ENCODE measurements around the gene THRAP3.
"Not testable (repeated sequence)": the region's sequence is repeated elsewhere in the genome, so short reads cannot be mapped to it uniquely, and the experiment has no call there.

THRAP3 gene

DNA sequence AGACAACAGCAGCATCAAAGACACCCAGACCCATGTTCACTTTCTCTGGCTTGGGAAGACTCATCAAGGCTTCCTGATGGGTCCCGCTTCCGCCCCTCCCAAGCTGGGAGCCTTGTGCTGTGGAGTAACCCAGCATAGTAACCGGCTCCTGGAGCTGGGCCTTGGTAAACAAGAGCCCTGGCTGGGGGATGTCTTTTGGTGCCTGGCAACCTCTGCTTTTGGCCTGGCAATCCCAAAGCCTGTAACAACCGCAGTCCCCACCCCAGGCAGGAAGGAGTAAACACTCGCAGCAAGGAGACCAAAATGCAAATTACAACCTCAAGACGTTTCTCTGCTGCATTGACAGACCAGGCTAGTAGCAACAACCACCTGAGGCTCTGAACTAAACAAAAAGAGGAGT, 16.9 kb upstream of the THRAP3 start:
- no peak for DNase-seq (ENCODE audit: low read depth in 2 of 2)

- DNase-seq (ENCODE audit: low read depth in 2 of 2), result no peak
Measured at GRCh38 chr1:36208978-36209703, 15.1 kb upstream of the THRAP3 start.

DNA sequence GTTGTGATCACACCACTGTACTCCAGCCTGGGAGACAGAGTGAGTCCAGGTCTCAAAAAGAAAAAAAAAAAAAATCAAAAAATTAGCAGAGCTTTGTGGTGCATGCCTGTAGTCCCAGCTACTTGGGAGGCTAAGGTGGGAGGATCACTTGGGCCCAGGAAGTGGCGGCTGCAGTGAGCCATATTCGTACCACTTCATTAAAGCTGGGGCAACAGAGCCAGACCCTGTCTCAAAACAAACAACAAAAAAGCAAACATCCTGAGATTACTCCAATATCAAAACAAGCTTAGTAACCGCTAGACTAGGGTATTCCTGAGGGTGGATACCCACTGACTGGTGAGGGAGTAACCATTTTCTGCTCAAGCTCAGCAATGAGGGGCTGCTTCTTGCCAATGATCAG, 12.9 kb upstream of the THRAP3 start:
- no peak for DNase-seq (ENCODE audit: low read depth in 2 of 2)

- no peak for DNase-seq (ENCODE audit: low read depth in 2 of 2)
Measured at GRCh38 chr1:36211841-36212240, 12.4 kb upstream of the THRAP3 start.

DNA sequence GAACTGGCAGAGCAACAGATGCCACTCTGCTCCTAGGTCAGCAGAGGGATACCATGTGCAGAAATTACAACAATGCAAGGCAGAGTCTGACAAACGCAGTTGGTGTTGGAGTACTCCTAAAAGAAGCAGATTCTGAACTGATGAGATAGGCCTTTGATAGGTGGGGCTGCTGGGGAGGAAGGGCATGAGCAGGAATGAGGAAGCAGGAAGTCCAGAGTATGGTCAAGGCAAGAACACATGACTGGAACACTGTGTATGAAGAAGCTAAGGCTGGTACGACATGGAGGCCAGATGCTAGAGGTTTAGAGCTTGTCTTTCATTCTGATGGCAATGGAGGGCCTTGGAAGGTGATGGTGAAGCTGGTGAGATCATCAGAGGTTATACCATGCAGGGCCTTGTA, 11.5 kb upstream of the THRAP3 start:
- DNase-seq (ENCODE audit: low read depth in 2 of 2), result no peak

DNA sequence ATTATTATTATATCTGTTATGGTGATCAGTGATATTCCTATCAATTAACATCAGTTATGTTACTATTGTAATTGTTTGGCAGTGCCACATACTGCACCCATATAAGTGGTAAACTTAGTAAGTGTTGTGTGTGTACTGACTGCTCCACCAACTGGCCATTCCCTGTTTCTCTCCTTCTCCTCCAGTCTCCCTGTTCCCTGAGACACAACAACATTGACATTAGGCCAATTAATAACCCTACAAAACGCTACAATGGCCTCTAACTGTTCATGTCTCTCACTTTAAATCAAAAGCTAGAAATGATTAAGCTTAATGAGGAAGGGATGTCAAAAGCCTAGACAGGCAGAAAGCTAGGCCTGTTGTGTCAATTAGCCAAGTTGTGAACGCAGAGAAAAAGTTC, 6.6 kb upstream of the THRAP3 start:
- DNase-seq (ENCODE audit: low read depth in 2 of 2), result no peak

- DNase-seq (ENCODE audit: low read depth in 2 of 2), result not testable (repeated sequence)
Measured at GRCh38 chr1:36221901-36222300, 2.3 kb upstream of the THRAP3 start.

DNA sequence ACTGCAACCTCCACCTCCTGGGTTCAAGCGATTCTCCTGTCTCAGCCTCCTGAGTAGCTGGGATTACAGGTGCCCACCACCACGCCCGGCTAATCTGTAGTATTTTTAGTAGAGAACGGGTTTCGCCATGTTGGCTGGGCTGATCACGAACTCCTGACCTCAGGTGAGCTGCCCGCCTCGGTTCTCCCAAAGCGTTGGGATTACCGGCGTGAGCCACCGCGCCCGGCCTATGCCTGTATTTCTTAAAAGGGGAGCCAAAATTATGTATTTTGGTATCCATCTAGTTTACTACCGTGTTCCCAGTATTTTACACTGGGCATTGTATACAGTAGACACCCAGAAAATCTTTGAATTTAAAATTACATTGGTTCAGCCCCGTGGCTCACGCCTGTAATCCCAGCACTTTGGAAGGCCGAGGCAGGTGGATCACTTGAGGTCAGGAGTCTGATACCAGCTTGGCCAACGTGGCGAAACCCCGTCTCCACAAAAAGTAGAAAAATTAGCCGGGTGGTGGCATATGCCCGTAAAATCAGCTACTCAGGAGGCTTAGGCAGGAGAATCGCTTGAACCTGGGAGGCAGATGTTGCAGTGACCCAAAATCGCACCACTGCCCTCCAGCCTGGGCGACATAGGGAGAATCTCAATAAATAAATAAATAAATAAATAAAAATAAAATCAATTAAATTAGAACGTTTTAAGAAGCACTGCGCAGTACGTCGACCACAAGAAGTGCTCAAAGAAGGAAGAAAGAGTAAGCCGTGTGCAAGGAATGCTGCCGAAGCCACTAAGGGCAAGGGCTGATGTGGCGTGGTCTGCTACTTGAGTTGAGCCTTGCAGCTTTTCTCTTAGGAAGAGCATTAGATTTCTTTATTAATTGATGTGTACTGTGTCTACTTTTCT, 1.5 kb upstream of the THRAP3 start:
- no peak for DNase-seq (ENCODE audit: low read depth in 2 of 2)

DNA sequence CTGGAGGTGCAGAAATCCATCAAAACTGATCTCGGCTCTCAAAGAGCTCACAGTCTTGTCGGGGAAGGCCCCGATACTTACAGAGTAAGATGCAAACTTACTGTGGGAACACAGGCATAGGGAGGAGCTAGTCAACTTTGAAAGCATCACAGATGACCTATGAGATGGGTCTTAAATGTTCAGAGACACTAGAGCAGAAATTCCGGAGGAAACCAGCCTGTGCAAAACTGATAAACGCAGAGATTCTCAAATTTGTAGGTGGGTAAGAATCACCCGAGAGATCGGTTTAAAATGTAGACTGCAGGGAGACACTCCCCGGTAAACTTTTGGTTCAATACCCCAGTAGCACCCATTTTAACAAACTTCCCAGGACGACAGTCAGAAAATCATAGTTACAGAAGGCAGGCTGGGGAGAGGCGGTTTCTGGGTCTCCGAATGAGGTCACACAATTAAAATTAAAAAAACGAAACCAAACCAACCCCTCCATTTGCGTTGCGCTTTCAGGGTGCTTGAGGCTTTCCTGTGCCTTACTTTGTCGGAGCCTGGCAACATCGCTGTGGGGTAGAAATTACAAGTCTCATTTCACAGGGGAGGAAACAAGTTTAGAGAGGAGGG, 755 bp upstream of the THRAP3 start:
- no peak for DNase-seq (ENCODE audit: low read depth in 2 of 2)

DNA sequence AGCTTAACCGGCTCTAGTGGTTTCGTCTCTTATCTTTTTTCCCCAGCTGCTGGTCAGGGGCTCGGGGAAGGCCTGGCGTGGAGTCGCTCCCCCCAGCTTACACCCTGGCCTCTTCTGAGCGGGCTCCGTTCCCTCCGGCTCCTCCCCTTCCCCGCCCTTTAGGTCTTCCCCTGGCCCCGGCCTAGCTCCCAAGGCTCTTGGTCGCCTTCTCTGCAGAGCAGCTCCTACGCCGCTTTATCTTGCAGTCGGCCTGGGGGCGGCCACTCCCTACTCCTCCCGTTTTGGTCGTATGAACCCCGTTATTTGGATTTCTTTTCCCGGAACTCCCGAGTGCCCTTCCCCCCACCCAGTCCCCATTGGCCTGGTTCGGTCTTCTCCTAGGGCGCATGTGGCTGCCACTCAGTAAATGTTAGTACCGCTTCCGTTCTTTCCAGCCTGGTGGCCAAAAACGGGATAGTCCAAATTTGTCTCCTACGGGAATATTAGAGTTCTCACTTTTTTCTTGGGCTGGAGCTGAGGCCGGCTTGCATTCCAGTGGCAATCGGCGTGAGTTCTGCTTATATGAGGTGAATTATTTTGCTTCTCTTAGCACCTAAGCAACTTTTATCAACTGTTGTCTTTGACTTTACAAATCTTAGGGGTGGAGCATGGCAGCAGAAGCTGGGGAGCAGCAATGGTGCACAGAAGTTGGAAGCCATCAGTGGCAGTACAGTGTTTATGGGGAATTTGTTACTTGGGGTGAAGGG, 467 bp downstream of the THRAP3 start:
- DNase-seq (ENCODE audit: low read depth in 2 of 2), result no peak

GRCh38 chr1:36225283-36225899, 1.1 kb downstream of the THRAP3 start:
- no peak for DNase-seq (ENCODE audit: low read depth in 2 of 2)

DNA sequence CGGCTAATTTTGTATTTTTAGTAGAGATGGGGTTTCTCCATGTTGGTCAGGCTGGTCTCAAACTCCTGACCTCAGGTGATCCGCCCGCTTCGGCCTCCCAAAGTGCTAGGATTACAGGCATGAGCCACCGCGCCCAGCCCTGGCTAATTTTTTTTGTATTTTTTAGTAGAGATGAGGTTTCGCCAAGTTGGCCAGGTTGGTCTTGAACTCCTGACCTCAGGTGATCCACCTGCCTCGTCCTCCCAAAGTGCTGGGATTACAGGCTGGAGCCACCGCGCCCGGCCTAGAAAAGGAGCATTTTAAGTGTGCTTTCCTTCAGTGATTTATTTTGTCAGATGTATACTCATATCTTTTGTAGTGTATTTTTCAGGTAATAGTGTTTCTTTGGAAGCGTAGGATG, 6.0 kb downstream of the THRAP3 start:
- not testable (repeated sequence) for DNase-seq (ENCODE audit: low read depth in 2 of 2)

DNA sequence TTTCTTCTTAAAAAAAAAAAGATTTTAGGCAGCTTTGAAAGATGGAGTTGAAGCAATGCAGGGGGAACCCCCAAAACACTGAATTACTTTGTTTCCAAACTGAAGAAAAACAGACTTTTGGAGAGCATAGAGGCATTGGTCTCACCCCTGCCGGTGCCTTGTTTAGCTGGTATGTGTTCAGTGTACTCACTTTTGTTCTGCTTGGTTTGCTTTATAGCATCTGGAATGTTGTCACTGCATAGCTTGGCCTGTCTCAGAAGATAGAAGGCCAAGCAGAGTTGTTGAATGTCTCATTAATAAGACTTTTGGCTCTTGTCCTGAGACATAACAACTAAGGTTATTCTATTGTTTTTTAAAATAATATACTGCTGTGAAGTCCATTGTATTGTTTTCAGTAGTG, 6.9 kb downstream of the THRAP3 start:
- no peak for DNase-seq (ENCODE audit: low read depth in 2 of 2)

GRCh38 chr1:36232212-36233095, 8.2 kb downstream of the THRAP3 start:
- DNase-seq (ENCODE audit: low read depth in 2 of 2), result no peak

- no peak for DNase-seq (ENCODE audit: low read depth in 2 of 2)
Measured at GRCh38 chr1:36236302-36236701, 12.1 kb downstream of the THRAP3 start.

DNA sequence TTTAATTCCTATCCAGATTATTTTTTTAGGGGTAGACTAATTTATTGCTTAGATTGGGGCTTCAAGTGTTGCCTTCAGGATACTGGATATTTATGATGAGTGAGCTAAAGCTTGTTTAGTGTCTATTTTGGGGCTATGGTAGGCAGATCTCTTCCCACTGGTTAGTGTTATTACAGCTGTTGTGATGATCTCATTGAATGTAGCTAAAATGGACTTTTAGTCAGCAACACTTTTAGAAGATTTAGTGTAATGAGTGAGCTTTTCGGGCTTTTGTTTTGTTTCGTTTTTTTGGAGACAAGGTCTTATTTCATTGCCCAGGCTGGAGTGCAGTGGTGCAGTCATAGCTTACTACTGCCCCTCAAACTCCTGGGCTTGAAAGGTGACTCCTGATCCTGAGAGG, 14.2 kb downstream of the THRAP3 start:
- no peak for DNase-seq (ENCODE audit: low read depth in 2 of 2)

GRCh38 chr1:36239941-36240637, 15.8 kb downstream of the THRAP3 start:
- DNase-seq (ENCODE audit: low read depth in 2 of 2), result no peak

- DNase-seq (ENCODE audit: low read depth in 2 of 2), result no peak
Measured at GRCh38 chr1:36247538-36247937, 23.3 kb downstream of the THRAP3 start.

- DNase-seq (ENCODE audit: low read depth in 2 of 2), result no peak
Measured at GRCh38 chr1:36248250-36248894, 24.1 kb downstream of the THRAP3 start.

Measured in activated CD8-positive, alpha-beta memory T cell treated with anti-CD3 and anti-CD28 coated beads for 4 hours (primary cell).